IMR-90 (cell line): ENCODE results near the gene FGD3. TPM values are rescaled to one million over a fixed set of nuclear protein-coding genes. Genes with fewer than 3 reads are reported as not detected.

ENCODE experiments used
- ATAC-seq: fragments of 200-7000 bp; cut with Tn5 transposase; 2 replicates; pipeline ENCODE4 v1.9.1; 2020; ENCODE audit warnings: low read depth, mild to moderate bottlenecking, moderate library complexity
- BruUV-seq: library from RNA; stranded (reverse); fragments of 400-500 nt; replicated peaks from 2 replicates; lab custom pipeline; 2021; lab: Mats Ljungman, UMichigan
- CTCF ChIA-PET: fragments of 300-600 bp; formaldehyde crosslinking; extraction: SDS; loops from one replicate; lab custom pipeline; 2021; ENCODE audit warnings: antibody characterized with exemption; lab: Yijun Ruan, JAX
- POLR2A ChIA-PET: fragments of 300-600 bp; sonication (Branson Sonifier 250); formaldehyde crosslinking; loops from one replicate; lab custom pipeline; 2022; ENCODE audit warnings: antibody characterized with exemption; ENCODE audit not compliant: unreplicated experiment; lab: Charles Lee
- DNase-seq: peaks from one replicate; pipeline ENCODE4 v3.0.0; 2013
- H2AFZ ChIP-seq: replicated peaks from 2 replicates; pipeline ENCODE3; 2013; ENCODE audit warnings: low read length, mild to moderate bottlenecking; ENCODE audit not compliant: poor library complexity
- H2AK5ac ChIP-seq: 2 replicates; pipeline ENCODE4 v1.6.1; 2013; ENCODE audit warnings: low read depth, low read length, inconsistent platforms
- H2AK9ac ChIP-seq: replicated peaks from 2 replicates; pipeline ENCODE3; 2013; ENCODE audit warnings: mild to moderate bottlenecking, low read depth, low read length, moderate library complexity; ENCODE audit not compliant: poor library complexity
- H2BK120ac ChIP-seq: 2 replicates; pipeline ENCODE4 v1.6.1; 2013; ENCODE audit warnings: low read depth, low read length, inconsistent platforms
- H2BK15ac ChIP-seq: 3 replicates; pipeline ENCODE4 v1.6.1; 2013; ENCODE audit warnings: low read depth, low read length, inconsistent platforms
- H2BK20ac ChIP-seq: 2 replicates; pipeline ENCODE4 v1.6.1; 2013; ENCODE audit warnings: low read depth, mild to moderate bottlenecking, inconsistent platforms, low read length, moderate library complexity
- H2BK5ac ChIP-seq: 2 replicates; pipeline ENCODE4 v1.6.1; 2013; ENCODE audit warnings: mild to moderate bottlenecking, low read depth, low read length, inconsistent platforms; ENCODE audit not compliant: poor library complexity, severe bottlenecking
- H3K14ac ChIP-seq: replicated peaks from 2 replicates; pipeline ENCODE4 v1.6.1; 2013; ENCODE audit warnings: low read depth, low read length, inconsistent platforms
- H3K18ac ChIP-seq: 2 replicates; pipeline ENCODE4 v1.6.1; 2013; ENCODE audit warnings: low read depth, low read length, control low read depth
- H3K23ac ChIP-seq: 2 replicates; pipeline ENCODE4 v1.6.1; 2013; ENCODE audit warnings: low read depth, low read length, inconsistent platforms
- H3K27ac ChIP-seq: 2 replicates; pipeline ENCODE4 v1.5.1; 2013; ENCODE audit warnings: mild to moderate bottlenecking, control low read depth, low read length; ENCODE audit not compliant: insufficient read depth
- H3K27me3 ChIP-seq: 2 replicates; pipeline ENCODE4 v1.6.1; 2013; ENCODE audit warnings: low read length; ENCODE audit not compliant: control insufficient read depth, insufficient read depth
- H3K36me3 ChIP-seq: 2 replicates; pipeline ENCODE4 v1.6.1; 2013; ENCODE audit warnings: low read length, mixed read lengths; ENCODE audit not compliant: control insufficient read depth, insufficient read depth
- H3K4ac ChIP-seq: 2 replicates; pipeline ENCODE4 v1.6.1; 2013; ENCODE audit warnings: low read depth, low read length, inconsistent platforms
- H3K4me1 ChIP-seq: 2 replicates; pipeline ENCODE4 v1.6.1; 2013; ENCODE audit warnings: low read length, mixed read lengths; ENCODE audit not compliant: control insufficient read depth, insufficient read depth
- H3K4me2 ChIP-seq: 2 replicates; pipeline ENCODE4 v1.6.1; 2013; ENCODE audit warnings: low read depth, mild to moderate bottlenecking, control low read depth, low read length, moderate library complexity
- H3K4me3 ChIP-seq: 2 replicates; pipeline ENCODE4 v1.5.1; 2013; ENCODE audit warnings: low read depth, mild to moderate bottlenecking, control low read depth, low read length, moderate library complexity; ENCODE audit not compliant: insufficient read depth
- H3K56ac ChIP-seq: 2 replicates; pipeline ENCODE4 v1.6.1; 2013; ENCODE audit warnings: low read length, inconsistent platforms; ENCODE audit not compliant: insufficient read depth; ENCODE audit errors: extremely low read depth
- H3K79me1 ChIP-seq, 2 experiments: 2 replicates each; pipeline ENCODE4 v1.6.1; 2013; ENCODE audit warnings: low read length in 2 of 2, inconsistent platforms in 1 of 2, low read depth in 1 of 2
- H3K9ac ChIP-seq: 2 replicates; pipeline ENCODE4 v1.6.1; 2013; ENCODE audit warnings: low read depth, low read length, control low read depth
- H3K9me1 ChIP-seq: 2 replicates; pipeline ENCODE4 v1.6.1; 2013; ENCODE audit warnings: low read length, inconsistent platforms; ENCODE audit not compliant: insufficient read depth
- H3K9me3 ChIP-seq: 2 replicates; pipeline ENCODE4 v1.6.1; 2013; ENCODE audit warnings: low read length; ENCODE audit not compliant: control insufficient read depth, insufficient read depth
- H4K20me1 ChIP-seq: 2 replicates; pipeline ENCODE4 v1.6.1; 2013; ENCODE audit warnings: low read length, inconsistent platforms; ENCODE audit not compliant: insufficient read depth
- H4K5ac ChIP-seq: 2 replicates; pipeline ENCODE4 v1.6.1; 2013; ENCODE audit warnings: mild to moderate bottlenecking, low read depth, low read length, control low read depth
- H4K8ac ChIP-seq, 2 experiments: 2 replicates each; pipeline ENCODE4 v1.6.1; 2013; ENCODE audit warnings: low read depth in 2 of 2, low read length in 2 of 2, control low read depth in 1 of 2, inconsistent platforms in 1 of 2
- H4K91ac ChIP-seq: 2 replicates; pipeline ENCODE4 v1.6.1; 2013; ENCODE audit warnings: low read depth, low read length, inconsistent platforms; ENCODE audit not compliant: insufficient read depth
- BHLHE40 ChIP-seq: fragments of 150-350 bp; IDR thresholded peaks from 2 replicates; pipeline ENCODE4 v1.6.1; 2016; ENCODE audit warnings: mild to moderate bottlenecking, low read depth, low read length
- CEBPB ChIP-seq: IDR thresholded peaks from 2 replicates; pipeline ENCODE4 v1.6.1; 2012; ENCODE audit warnings: low read depth, low read length, improper control_type of control experiment
- CHD1 ChIP-seq: IDR thresholded peaks from 2 replicates; pipeline ENCODE4 v1.6.1; 2012; ENCODE audit warnings: low read depth, low read length, improper control_type of control experiment
- CTCF ChIP-seq: conservative IDR thresholded peaks from 2 replicates; pipeline ENCODE4 v1.5.1; 2012; ENCODE audit warnings: mild to moderate bottlenecking, low read depth, low read length, improper control_type of control experiment
- ELK1 ChIP-seq: fragments of 150-350 bp; IDR thresholded peaks from 2 replicates; pipeline ENCODE4 v1.6.1; 2016; ENCODE audit warnings: low read depth, mild to moderate bottlenecking, low read length, moderate library complexity, borderline replicate concordance
- FOS ChIP-seq: fragments of 150-350 bp; IDR thresholded peaks from 2 replicates; pipeline ENCODE4 v1.6.1; 2016; ENCODE audit warnings: low read depth, low read length
- MAFK ChIP-seq: IDR thresholded peaks from 2 replicates; pipeline ENCODE4 v1.6.1; 2012; ENCODE audit warnings: low read depth, low read length, improper control_type of control experiment
- MAZ ChIP-seq: IDR thresholded peaks from 2 replicates; pipeline ENCODE4 v1.6.1; 2012; ENCODE audit warnings: low read depth, mild to moderate bottlenecking, low read length, improper control_type of control experiment, moderate library complexity, borderline replicate concordance
- MXI1 ChIP-seq: IDR thresholded peaks from 2 replicates; pipeline ENCODE4 v1.6.1; 2012; ENCODE audit warnings: low read depth, mild to moderate bottlenecking, low read length, moderate library complexity, borderline replicate concordance
- NFE2L2 ChIP-seq: fragments of 150-350 bp; IDR thresholded peaks from 2 replicates; pipeline ENCODE4 v1.6.1; 2016; ENCODE audit warnings: low read depth, mild to moderate bottlenecking, low read length
- POLR2A ChIP-seq: IDR thresholded peaks from 2 replicates; pipeline ENCODE4 v1.6.1; 2012; ENCODE audit warnings: mild to moderate bottlenecking, low read depth, low read length
- RAD21 ChIP-seq: IDR thresholded peaks from 2 replicates; pipeline ENCODE4 v1.6.1; 2012; ENCODE audit warnings: low read length, improper control_type of control experiment
- RCOR1 ChIP-seq: IDR thresholded peaks from 2 replicates; pipeline ENCODE4 v1.6.1; 2012; ENCODE audit warnings: mild to moderate bottlenecking, low read length, improper control_type of control experiment; ENCODE audit not compliant: insufficient replicate concordance
- RFX5 ChIP-seq: IDR thresholded peaks from 2 replicates; pipeline ENCODE4 v1.8.0; 2012; ENCODE audit warnings: low read depth, mild to moderate bottlenecking, low read length, moderate library complexity
- SMC3 ChIP-seq: fragments of 150-350 bp; IDR thresholded peaks from 2 replicates; pipeline ENCODE4 v1.6.1; 2016; ENCODE audit warnings: low read depth, mild to moderate bottlenecking, antibody characterized with exemption, low read length, moderate library complexity
- USF2 ChIP-seq: fragments of 150-350 bp; IDR thresholded peaks from 2 replicates; pipeline ENCODE4 v1.6.1; 2017; ENCODE audit warnings: mild to moderate bottlenecking, antibody characterized with exemption, low read length, low read depth
- WGBS, 2 experiments: methylation state at CpG; one replicate each; pipeline versions ENCODE4 v1.1.5 to v1.1.7; 2013; ENCODE audit warnings: missing lambda C conversion rate in 2 of 2; ENCODE audit not compliant: insufficient read length in 1 of 2; ENCODE audit errors: extremely low coverage in 2 of 2; 5-methylcytosine and 5-hydroxymethylcytosine counted together
- dilution Hi-C: fragments of 300-500 bp; cut with HindIII; formaldehyde crosslinking; loops from one replicate; pipeline ENCODE4 v1.14.3; 2018; ENCODE audit warnings: low sequenced_read_pairs; ENCODE audit not compliant: unreplicated experiment
- in situ Hi-C: fragments of 300-500 bp; cut with MboI; formaldehyde crosslinking; loops from 3 replicates; pipeline ENCODE4 v1.14.3; 2019; ENCODE audit warnings: low sequenced_read_pairs, inconsistent platforms, mixed read lengths
- intact Hi-C: fragments of 100-400 bp; cut with micrococcal nuclease; formaldehyde crosslinking; loops from 2 replicates; pipeline ENCODE4 v1.10.0; 2022
- polyA plus RNA-seq, 3 experiments: library from polyadenylated mRNA; depleted of rRNA; stranded (reverse); fragments of >200 nt; gene quantifications; 2 replicates each; pipeline ENCODE4 v1.2.3, GENCODE V29; 2012; ENCODE audit warnings: low replicate concordance in 1 of 3
- total RNA-seq: library from RNA; depleted of rRNA; stranded (reverse); fragments of >200 nt; gene quantifications from 2 replicates; pipeline ENCODE4 v1.2.3, GENCODE V29; 2012

Gene FGD3
- total and polyA plus RNA-seq, 2 of the 4 experiments (the other 2 are of a cell fraction): not detected

GRCh38 chr9:93024646-93024910 lies 77.3 kb downstream of the FGD3 start:
- no peak overlapping the region for H3K4me3 ChIP-seq
- DNase-seq (no peak), ATAC-seq (no peak)
- H3K18ac ChIP-seq: no peak overlapping the region
- no peak overlapping the region for H3K9ac ChIP-seq
- intact Hi-C loops: no loop called here
- H2BK15ac ChIP-seq: no peak overlapping the region
- dilution Hi-C loops: no loop called here
- no peak overlapping the region for H3K14ac ChIP-seq
- WGBS, 2 experiments: 57% methylated on average over 3 of the region's 4 CpGs; no CpG with 5 or more reads in 1 of the 2 experiments
- POLR2A ChIA-PET: no interaction called here
- H3K36me3 ChIP-seq: no peaks in the 10 kb centered on the region
- no peak overlapping the region for H4K8ac ChIP-seq
- BruUV-seq: no TSS peak
- no peak overlapping the region for H3K4me2 ChIP-seq
- H3K79me1 ChIP-seq: no peaks in the 10 kb centered on the region
- no peak overlapping the region for H3K56ac ChIP-seq
- no peak overlapping the region for H4K91ac ChIP-seq
- TF ChIP-seq RCOR1: no peak
- TF ChIP-seq POLR2A: no peak
- TF ChIP-seq RAD21: no peak
- no peak for TF ChIP-seq FOS
- no peak for TF ChIP-seq CEBPB
- TF ChIP-seq CHD1: no peak
- no peak for TF ChIP-seq NFE2L2
- TF ChIP-seq BHLHE40: no peak
- no peak for TF ChIP-seq SMC3
- no peak for TF ChIP-seq RFX5
- no peak for TF ChIP-seq ELK1
- TF ChIP-seq MAFK: no peak
- no peak for TF ChIP-seq USF2
- no peak for TF ChIP-seq MXI1
- no peak for TF ChIP-seq CTCF
- no peak for TF ChIP-seq MAZ
- H3K9me1 ChIP-seq: no peaks in the 10 kb centered on the region
- no peak overlapping the region for H2AK9ac ChIP-seq
- H2BK20ac ChIP-seq: no peak overlapping the region
- H2BK120ac ChIP-seq: no peak overlapping the region
- H3K4ac ChIP-seq: no peak overlapping the region
- in situ Hi-C loops: loop anchor here (25.0 kb wide), 1 partner anchor 288 kb away; no protein-coding TSS in a partner anchor
- no peak overlapping the region for H3K23ac ChIP-seq
- no peak overlapping the region for H2AK5ac ChIP-seq
- no peak overlapping the region for H2AFZ ChIP-seq
- H4K5ac ChIP-seq: no peak overlapping the region
- H3K4me1 ChIP-seq: no peaks in the 10 kb centered on the region
- CTCF ChIA-PET: no interaction called here
- H4K20me1 ChIP-seq: no peaks in the 10 kb centered on the region
- H3K27me3 ChIP-seq: peaks cover 2% of the 10 kb centered on the region
- H2BK5ac ChIP-seq: no peak overlapping the region
- no peaks in the 10 kb centered on the region for H3K9me3 ChIP-seq
- H3K27ac ChIP-seq: no peak overlapping the region
